ENCODE results near the gene GDPD5. TPM values are rescaled to one million over a fixed set of nuclear protein-coding genes. Genes with fewer than 3 reads are reported as not detected.

The GDPD5 gene
- total and polyA plus RNA-seq, 9 of the 15 experiments (the other 6 are each of a cell fraction or from before 2014, with no cell fraction given): 0.32 to 27.3 (median 8.0) TPM

GRCh38 chr11:75510004-75510722 is 15.6 kb downstream of the GDPD5 start (continued):
- TF ChIP-seq, protein P1, sequence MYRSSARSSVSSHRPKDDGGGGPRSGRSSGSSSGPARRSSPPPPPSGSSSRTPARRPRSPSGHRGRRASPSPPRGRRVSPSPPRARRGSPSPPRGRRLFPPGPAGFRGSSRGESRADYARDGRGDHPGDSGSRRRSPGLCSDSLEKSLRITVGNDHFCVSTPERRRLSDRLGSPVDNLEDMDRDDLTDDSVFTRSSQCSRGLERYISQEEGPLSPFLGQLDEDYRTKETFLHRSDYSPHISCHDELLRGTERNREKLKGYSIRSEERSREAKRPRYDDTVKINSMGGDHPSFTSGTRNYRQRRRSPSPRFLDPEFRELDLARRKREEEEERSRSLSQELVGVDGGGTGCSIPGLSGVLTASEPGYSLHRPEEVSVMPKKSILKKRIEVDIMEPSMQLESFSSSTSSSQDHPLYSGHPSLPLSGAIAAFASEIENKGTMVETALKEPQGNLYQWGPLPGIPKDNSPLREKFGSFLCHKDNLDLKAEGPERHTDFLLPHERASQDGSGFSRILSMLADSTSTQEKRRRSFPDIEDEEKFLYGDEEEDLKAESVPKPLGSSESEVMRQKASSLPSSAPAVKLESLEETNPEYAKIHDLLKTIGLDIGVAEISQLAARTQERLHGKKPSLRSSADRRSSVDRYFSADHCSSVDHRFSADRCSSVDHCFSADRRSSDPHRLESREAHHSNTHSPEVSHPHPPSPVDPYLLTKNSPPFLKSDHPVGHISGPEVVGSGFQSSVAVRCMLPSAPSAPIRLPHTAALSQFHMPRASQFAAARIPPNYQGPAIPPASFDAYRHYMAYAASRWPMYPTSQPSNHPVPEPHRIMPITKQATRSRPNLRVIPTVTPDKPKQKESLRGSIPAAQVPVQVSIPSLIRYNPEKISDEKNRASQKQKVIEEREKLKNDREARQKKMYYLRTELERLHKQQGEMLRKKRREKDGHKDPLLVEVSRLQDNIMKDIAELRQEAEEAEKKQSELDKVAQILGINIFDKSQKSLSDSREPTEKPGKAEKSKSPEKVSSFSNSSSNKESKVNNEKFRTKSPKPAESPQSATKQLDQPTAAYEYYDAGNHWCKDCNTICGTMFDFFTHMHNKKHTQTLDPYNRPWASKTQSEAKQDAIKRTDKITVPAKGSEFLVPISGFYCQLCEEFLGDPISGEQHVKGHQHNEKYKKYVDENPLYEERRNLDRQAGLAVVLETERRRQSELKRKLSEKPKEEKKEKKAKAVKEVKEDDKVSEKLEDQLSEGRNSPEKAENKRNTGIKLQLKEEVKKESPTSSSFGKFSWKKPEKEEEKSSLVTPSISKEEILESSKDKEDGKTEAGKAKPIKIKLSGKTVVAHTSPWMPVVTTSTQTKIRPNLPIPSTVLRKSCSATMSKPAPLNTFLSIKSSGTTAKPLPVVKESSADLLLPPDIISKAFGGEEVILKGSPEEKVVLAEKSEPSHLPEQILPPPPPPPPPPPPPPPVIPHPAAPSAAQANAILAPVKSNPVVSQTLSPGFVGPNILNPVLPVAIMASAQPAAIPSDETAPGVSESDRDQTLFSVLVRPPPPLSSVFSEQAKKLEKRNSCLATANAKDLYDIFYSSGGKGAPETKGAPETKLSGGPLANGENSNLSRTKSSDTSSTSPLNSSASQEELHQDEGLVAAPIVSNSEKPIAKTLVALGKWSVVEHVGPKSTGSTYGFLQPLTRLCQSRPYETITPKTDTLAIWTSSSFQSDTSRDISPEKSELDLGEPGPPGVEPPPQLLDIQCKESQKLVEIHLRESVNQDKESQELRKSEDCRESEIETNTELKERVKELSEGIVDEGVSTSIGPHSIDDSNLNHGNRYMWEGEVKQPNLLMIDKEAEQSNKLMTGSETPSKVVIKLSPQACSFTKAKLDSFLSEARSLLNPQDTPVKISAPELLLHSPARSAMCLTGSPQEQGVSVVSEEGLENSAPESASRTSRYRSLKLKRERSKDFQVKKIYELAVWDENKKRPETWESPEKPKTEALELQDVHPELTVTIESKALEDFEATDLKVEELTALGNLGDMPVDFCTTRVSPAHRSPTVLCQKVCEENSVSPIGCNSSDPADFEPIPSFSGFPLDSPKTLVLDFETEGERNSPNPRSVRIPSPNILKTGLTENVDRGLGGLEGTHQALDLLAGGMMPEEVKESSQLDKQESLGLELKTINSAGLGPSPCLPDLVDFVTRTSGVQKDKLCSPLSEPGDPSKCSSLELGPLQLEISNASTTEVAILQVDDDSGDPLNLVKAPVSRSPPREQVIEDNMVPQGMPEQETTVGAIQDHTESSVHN (IDR thresholded peaks at IDR 0.05; ENCODE audit: borderline replicate concordance in 1 of 2, low read depth in 1 of 2): no peak
- TF ChIP-seq MEF2A (IDR thresholded peaks at IDR 0.05; ENCODE audit: control insufficient read depth, low read depth, low read length): no peak
- no peak for TF ChIP-seq FOSL1 (tag; conservative IDR thresholded peaks at IDR 0.05)
- TF ChIP-seq ARHGAP35 (IDR thresholded peaks at IDR 0.05; ENCODE audit: partially characterized antibody): no peak
- no peak for TF ChIP-seq TARDBP (IDR thresholded peaks at IDR 0.05)
- peak; percentile 36; the same call in 1 of the 2 replicates for TF ChIP-seq ZFX (CRISPR knock-in tag; IDR thresholded peaks at IDR 0.05)
- TF ChIP-seq HMG20B (CRISPR knock-in tag; IDR thresholded peaks at IDR 0.05): no peak
- no peak for TF ChIP-seq MYC (IDR thresholded peaks at IDR 0.05; ENCODE audit: low read depth, low read length)
- no peak for TF ChIP-seq MYC (CRISPR knock-in tag; IDR thresholded peaks at IDR 0.05; ENCODE audit: borderline replicate concordance, low read depth)
- no peak for TF ChIP-seq ZNF551 (CRISPR knock-in tag; IDR thresholded peaks at IDR 0.05)
- peak; percentile 32; the same call in 1 of the 2 replicates for TF ChIP-seq L3MBTL2 (IDR thresholded peaks at IDR 0.05)
- no peak for TF ChIP-seq ADNP (tag; IDR thresholded peaks at IDR 0.05)
- no peak for TF ChIP-seq NR2C2 (CRISPR knock-in tag; IDR thresholded peaks at IDR 0.05)
- TF ChIP-seq NR2C2 (tag; IDR thresholded peaks at IDR 0.05): peak; percentile 46; the same call in 1 of the 2 replicates
